ENCODE results near the gene SMARCB1. TPM values are rescaled to one million over a fixed set of nuclear protein-coding genes. Genes with fewer than 3 reads are reported as not detected.

SMARCB1 gene
- total RNA-seq, 1 experiment from 2014 or later = 136 TPM

GRCh38 chr22:23827351-23827995, 40.7 kb downstream of the SMARCB1 start:
- Histone ChIP-seq H3K4me1 (ENCODE audit: insufficient read depth, low read length) (no peaks in the 10 kb centered on the region), H3K9me3 (ENCODE audit: control insufficient read depth, low read depth, low read length) (no peaks in the 10 kb centered on the region), H3T11ph (ENCODE audit: low read length) (no peak overlapping the region), H2BK12ac (ENCODE audit: insufficient read length, low read depth, low read length) (no peak overlapping the region), H3K23me2 (ENCODE audit: insufficient read length, low read depth, low read length, poor library complexity, severe bottlenecking) (no peaks in the 10 kb centered on the region), H3K79me1 (ENCODE audit: insufficient read depth, low read depth, low read length, poor library complexity, severe bottlenecking) (no peaks in the 10 kb centered on the region), H3K79me2 (ENCODE audit: insufficient read depth, low read length) (no peaks in the 10 kb centered on the region), H2BK15ac (ENCODE audit: low read depth, low read length) (no peak overlapping the region), H3K9ac (ENCODE audit: extremely low read depth, insufficient read length, low read length) (no peak overlapping the region), H3K23ac (ENCODE audit: insufficient read length, low read depth, low read length) (no peak overlapping the region), H3K56ac (ENCODE audit: insufficient read length, low read depth, low read length) (no peak overlapping the region), H3K4me2 (ENCODE audit: insufficient read depth, insufficient read length, low read length) (no peak overlapping the region), H4K20me1 (ENCODE audit: control insufficient read depth, insufficient read depth, insufficient read length) (no peaks in the 10 kb centered on the region), H2BK20ac (ENCODE audit: low read depth, low read length, poor library complexity, severe bottlenecking) (no peak overlapping the region), H3K27ac (ENCODE audit: insufficient read length, low read depth, low read length) (no peak overlapping the region), H4K8ac (replicated peaks; ENCODE audit: insufficient read length, low read depth, low read length) (no peak overlapping the region), H3K18ac (ENCODE audit: insufficient read length, low read depth, low read length) (no peak overlapping the region), H2AFZ (ENCODE audit: low read length) (no peak overlapping the region), H3K27me3 (ENCODE audit: insufficient read depth, low read length) (no peaks in the 10 kb centered on the region), H2AK5ac (ENCODE audit: insufficient read length, low read length) (no peak overlapping the region), H4K91ac (ENCODE audit: insufficient read length, low read depth, low read length) (no peak overlapping the region), H2BK5ac (ENCODE audit: insufficient read length, low read length) (no peak overlapping the region), H2BK120ac (ENCODE audit: low read depth, low read length, poor library complexity, severe bottlenecking) (no peak overlapping the region), H3K14ac (ENCODE audit: insufficient read depth, low read length) (no peak overlapping the region), H4K5ac (ENCODE audit: insufficient read length, low read depth, low read length) (no peak overlapping the region), H3K4ac (ENCODE audit: low read depth, low read length) (no peak overlapping the region)
- no CpG with 5 or more reads among the region's 11 CpGs for WGBS (ENCODE audit: extremely low coverage, insufficient read length, low lambda C conversion rate)
- Mint-ChIP-seq H3K4me1 (peaks cover 9 to 11% of the 10 kb centered on the region in 2 experiments; a peak in 2 of 4 replicates), H3K27ac (no peak overlapping the region), H3K27me3 (ENCODE audit: low read depth) (no peaks in the 10 kb centered on the region), H3K36me3 (ENCODE audit: insufficient read depth in 1 of 3, low read depth in 3 of 3) (peaks cover 42 to 81% (median 79%) of the 10 kb centered on the region in 3 experiments), H3K9me3 (no peaks in the 10 kb centered on the region), H3K4me3 (no peak overlapping the region)
- TF ChIP-seq, protein P1, sequence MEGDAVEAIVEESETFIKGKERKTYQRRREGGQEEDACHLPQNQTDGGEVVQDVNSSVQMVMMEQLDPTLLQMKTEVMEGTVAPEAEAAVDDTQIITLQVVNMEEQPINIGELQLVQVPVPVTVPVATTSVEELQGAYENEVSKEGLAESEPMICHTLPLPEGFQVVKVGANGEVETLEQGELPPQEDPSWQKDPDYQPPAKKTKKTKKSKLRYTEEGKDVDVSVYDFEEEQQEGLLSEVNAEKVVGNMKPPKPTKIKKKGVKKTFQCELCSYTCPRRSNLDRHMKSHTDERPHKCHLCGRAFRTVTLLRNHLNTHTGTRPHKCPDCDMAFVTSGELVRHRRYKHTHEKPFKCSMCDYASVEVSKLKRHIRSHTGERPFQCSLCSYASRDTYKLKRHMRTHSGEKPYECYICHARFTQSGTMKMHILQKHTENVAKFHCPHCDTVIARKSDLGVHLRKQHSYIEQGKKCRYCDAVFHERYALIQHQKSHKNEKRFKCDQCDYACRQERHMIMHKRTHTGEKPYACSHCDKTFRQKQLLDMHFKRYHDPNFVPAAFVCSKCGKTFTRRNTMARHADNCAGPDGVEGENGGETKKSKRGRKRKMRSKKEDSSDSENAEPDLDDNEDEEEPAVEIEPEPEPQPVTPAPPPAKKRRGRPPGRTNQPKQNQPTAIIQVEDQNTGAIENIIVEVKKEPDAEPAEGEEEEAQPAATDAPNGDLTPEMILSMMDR (conservative IDR thresholded peaks at IDR 0.05) = no peak
- peak; percentile 26 for DNase-seq
